Trophoblast cell (in vitro differentiated cells and primary cell): ENCODE data around the gene OR2A12.

Source experiments
- DNase-seq, 2 donors: peaks; one replicate each; pipeline ENCODE4 v3.0.0-alpha.2; 2016
- H2AFZ ChIP-seq: 2 replicates; pipeline ENCODE4 v1.6.1; 2013; ENCODE audit warnings: low read length, moderate library complexity, mild to moderate bottlenecking; ENCODE audit not compliant: insufficient read depth, poor library complexity
- H2AK5ac ChIP-seq: 2 replicates; pipeline ENCODE4 v1.6.1; 2013; ENCODE audit warnings: mild to moderate bottlenecking, low read length
- H2BK120ac ChIP-seq: 2 replicates; pipeline ENCODE4 v1.6.1; 2013; ENCODE audit warnings: low read length, mild to moderate bottlenecking, moderate library complexity; ENCODE audit not compliant: insufficient read depth, poor library complexity
- H2BK12ac ChIP-seq: 2 replicates; pipeline ENCODE4 v1.6.1; 2013; ENCODE audit warnings: mild to moderate bottlenecking, low read length, moderate library complexity
- H2BK5ac ChIP-seq: 2 replicates; pipeline ENCODE4 v1.6.1; 2013; ENCODE audit warnings: low read length, low read depth, moderate library complexity, mild to moderate bottlenecking; ENCODE audit not compliant: poor library complexity
- H3K14ac ChIP-seq: 2 replicates; pipeline ENCODE4 v1.6.1; 2013; ENCODE audit warnings: mild to moderate bottlenecking, low read length
- H3K18ac ChIP-seq: 2 replicates; pipeline ENCODE4 v1.6.1; 2013; ENCODE audit warnings: mild to moderate bottlenecking, low read length
- H3K23ac ChIP-seq: 2 replicates; pipeline ENCODE4 v1.6.1; 2013; ENCODE audit warnings: low read length
- H3K27ac ChIP-seq: 2 replicates; pipeline ENCODE4 v1.5.1; 2013; ENCODE audit warnings: low read depth, mild to moderate bottlenecking, inconsistent platforms, low read length, moderate library complexity
- H3K27me3 ChIP-seq: 2 replicates; pipeline ENCODE4 v1.6.1; 2013; ENCODE audit warnings: inconsistent platforms, mild to moderate bottlenecking, low read length, moderate library complexity; ENCODE audit not compliant: insufficient read depth
- H3K36me3 ChIP-seq, 2 experiments: 1 replicate in 1 of 2; 2 replicates in 1 of 2; pipeline ENCODE4 v1.6.1; 2013; ENCODE audit warnings: low read length in 2 of 2, mild to moderate bottlenecking in 2 of 2, moderate library complexity in 1 of 2; ENCODE audit not compliant: insufficient read depth in 2 of 2, control insufficient read depth in 1 of 2
- H3K4ac ChIP-seq: 2 replicates; pipeline ENCODE4 v1.6.1; 2013; ENCODE audit warnings: low read depth, mild to moderate bottlenecking, low read length, moderate library complexity
- H3K4me1 ChIP-seq, 2 experiments: 1 replicate in 1 of 2; 2 replicates in 1 of 2; pipeline ENCODE4 v1.6.1; 2013; ENCODE audit warnings: low read length in 2 of 2, mild to moderate bottlenecking in 2 of 2, moderate library complexity in 1 of 2; ENCODE audit not compliant: insufficient read depth in 2 of 2, control insufficient read depth in 1 of 2
- H3K4me2 ChIP-seq: 2 replicates; pipeline ENCODE4 v1.6.1; 2013; ENCODE audit warnings: inconsistent platforms, mild to moderate bottlenecking, low read length, moderate library complexity
- H3K4me3 ChIP-seq: 2 replicates; pipeline ENCODE4 v1.5.1; 2013; ENCODE audit warnings: mild to moderate bottlenecking, low read depth, low read length, inconsistent platforms
- H3K79me1 ChIP-seq: one replicate; pipeline ENCODE4 v1.6.1; 2013; ENCODE audit warnings: low read length
- H3K79me2 ChIP-seq: 2 replicates; pipeline ENCODE4 v1.6.1; 2013; ENCODE audit warnings: low read length, mild to moderate bottlenecking; ENCODE audit not compliant: control insufficient read depth, insufficient read depth, poor library complexity
- H3K9ac ChIP-seq: 2 replicates; pipeline ENCODE4 v1.6.1; 2013; ENCODE audit warnings: mild to moderate bottlenecking, low read length
- H3K9me3 ChIP-seq: 2 replicates; pipeline ENCODE4 v1.6.1; 2013; ENCODE audit warnings: low read depth, mild to moderate bottlenecking, control low read depth, inconsistent platforms, low read length; ENCODE audit not compliant: insufficient read depth
- H4K12ac ChIP-seq: 2 replicates; pipeline ENCODE4 v1.6.1; 2013; ENCODE audit warnings: low read depth, mild to moderate bottlenecking, low read length, moderate library complexity
- H4K8ac ChIP-seq: 2 replicates; pipeline ENCODE4 v1.6.1; 2013; ENCODE audit warnings: low read depth, mild to moderate bottlenecking, low read length, moderate library complexity
- H4K91ac ChIP-seq: one replicate; pipeline ENCODE4 v1.6.1; 2013; ENCODE audit warnings: low read depth, mild to moderate bottlenecking, low read length, moderate library complexity
- WGBS: extraction: QIAGEN DNeasy Blood & Tissue Kit; methylation state at CpG from one replicate; pipeline ENCODE4 v1.1.7; 2013; ENCODE audit warnings: missing lambda C conversion rate; ENCODE audit not compliant: insufficient read length, insufficient coverage; ENCODE audit errors: extremely low coverage; 5-methylcytosine and 5-hydroxymethylcytosine counted together

Gene OR2A12

DNA sequence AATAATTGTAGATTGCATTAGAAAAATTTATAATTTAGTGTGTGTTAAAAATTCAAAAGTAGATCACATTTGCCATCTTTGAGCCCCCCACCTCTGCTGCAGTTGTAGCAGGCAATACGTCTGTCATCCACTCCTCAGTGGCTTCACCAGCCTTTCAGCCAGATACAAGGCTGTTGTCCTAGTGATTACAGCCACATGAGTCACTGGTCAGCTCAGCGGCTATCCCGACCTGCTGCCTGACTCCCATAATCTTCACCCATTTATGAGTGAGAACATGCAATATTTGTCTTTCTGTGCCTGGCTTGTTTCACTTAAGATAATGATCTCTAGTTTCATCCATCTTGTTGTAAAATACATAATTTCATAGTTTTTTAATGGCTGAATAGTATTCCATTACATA lies 28.1 kb upstream of the OR2A12 start:
- no peak overlapping the region for H3K14ac ChIP-seq
- no peak overlapping the region for H3K23ac ChIP-seq
- H4K8ac ChIP-seq, result no peak overlapping the region
- H3K27ac ChIP-seq, result no peak overlapping the region
- no peak overlapping the region for H3K4me3 ChIP-seq
- no peaks in the 10 kb centered on the region for H3K27me3 ChIP-seq
- no peak overlapping the region for H4K12ac ChIP-seq
- H3K4ac ChIP-seq, result no peak overlapping the region
- H3K9me3 ChIP-seq, result peaks cover 2% of the 10 kb centered on the region
- H2BK12ac ChIP-seq, result no peak overlapping the region
- no peaks in the 10 kb centered on the region for H3K79me1 ChIP-seq
- no peak overlapping the region for H3K4me2 ChIP-seq
- H4K91ac ChIP-seq, result no peak overlapping the region
- H3K18ac ChIP-seq, result no peak overlapping the region
- H3K79me2 ChIP-seq, result no peaks in the 10 kb centered on the region
- H3K9ac ChIP-seq, result no peak overlapping the region
- H2BK5ac ChIP-seq, result no peak overlapping the region
- no peak overlapping the region for H2AFZ ChIP-seq
- no peak overlapping the region for H2BK120ac ChIP-seq
- no CpG with 5 or more reads among the region's 3 CpGs for WGBS
- H2AK5ac ChIP-seq, result no peak overlapping the region
- H3K4me1 ChIP-seq, result no peaks in the 10 kb centered on the region
- H3K36me3 ChIP-seq, result no peaks in the 10 kb centered on the region
- DNase-seq, result peak; percentile 16 to 24

DNA sequence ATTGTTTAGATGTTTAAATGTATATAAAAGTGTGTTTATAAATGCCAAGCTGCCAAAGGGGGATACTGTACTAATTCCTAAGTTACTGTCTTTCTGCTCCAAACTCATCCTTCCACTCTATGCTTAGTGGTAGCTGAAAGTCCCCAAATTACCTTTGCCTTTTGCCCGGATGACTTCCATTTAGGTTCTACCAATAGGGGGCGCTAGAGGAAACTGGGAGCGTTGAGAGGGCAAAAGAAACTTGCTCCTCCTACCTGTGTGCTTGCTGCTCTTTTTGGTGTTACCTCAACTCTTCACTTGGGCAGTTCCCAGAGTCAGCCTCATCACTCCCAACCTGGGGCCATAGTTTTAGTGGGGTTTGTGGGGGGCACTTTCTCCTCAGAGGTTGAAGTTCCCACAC lies 22.4 kb upstream of the OR2A12 start:
- no peak overlapping the region for H3K14ac ChIP-seq
- no peak overlapping the region for H3K27ac ChIP-seq
- H3K18ac ChIP-seq, result no peak overlapping the region
- no peaks in the 10 kb centered on the region for H3K79me2 ChIP-seq
- H3K23ac ChIP-seq, result no peak overlapping the region
- no peak overlapping the region for H4K12ac ChIP-seq
- H3K4me3 ChIP-seq, result no peak overlapping the region
- H2BK120ac ChIP-seq, result no peak overlapping the region
- H3K9ac ChIP-seq, result no peak overlapping the region
- H2BK12ac ChIP-seq, result no peak overlapping the region
- H2AK5ac ChIP-seq, result no peak overlapping the region
- H4K91ac ChIP-seq, result no peak overlapping the region
- peaks cover 2% of the 10 kb centered on the region for H3K9me3 ChIP-seq
- H3K4ac ChIP-seq, result no peak overlapping the region
- H2BK5ac ChIP-seq, result no peak overlapping the region
- no CpG with 5 or more reads among the region's 3 CpGs for WGBS
- DNase-seq, result peak in 1 of 2 donors; percentile 14
- H3K36me3 ChIP-seq, result no peaks in the 10 kb centered on the region
- H3K27me3 ChIP-seq, result no peaks in the 10 kb centered on the region
- H2AFZ ChIP-seq, result no peak overlapping the region
- no peaks in the 10 kb centered on the region for H3K79me1 ChIP-seq
- H3K4me1 ChIP-seq, result no peaks in the 10 kb centered on the region
- H4K8ac ChIP-seq, result no peak overlapping the region
- H3K4me2 ChIP-seq, result no peak overlapping the region

DNA sequence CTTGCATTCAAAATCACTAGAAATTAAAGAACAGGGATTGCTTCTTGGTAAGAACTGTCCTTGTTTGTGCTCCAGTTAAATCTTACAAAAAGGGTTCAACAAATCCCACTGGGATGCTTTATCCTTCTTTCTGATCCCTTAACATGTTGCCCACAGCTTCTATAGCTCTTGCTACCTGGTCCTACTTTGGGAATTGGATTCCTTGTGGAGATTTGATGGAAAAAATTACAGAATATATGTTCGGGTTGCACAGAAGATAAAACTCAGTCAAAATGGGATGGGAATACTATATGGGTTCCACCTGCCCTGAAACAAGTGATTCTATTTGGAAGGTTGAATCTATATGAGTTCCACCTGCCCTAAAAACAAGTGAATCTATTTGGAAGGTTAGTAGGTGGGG lies 16.6 kb upstream of the OR2A12 start, which contains the start of gene OR2A25:
Gene OR2A25 (plus strand): TSS at position 301 of the 400 bp plus-strand sequence. CDS start 4,409 bp downstream, outside the sequence.
- H3K14ac ChIP-seq, result no peak within 1 kb of the TSS

DNA sequence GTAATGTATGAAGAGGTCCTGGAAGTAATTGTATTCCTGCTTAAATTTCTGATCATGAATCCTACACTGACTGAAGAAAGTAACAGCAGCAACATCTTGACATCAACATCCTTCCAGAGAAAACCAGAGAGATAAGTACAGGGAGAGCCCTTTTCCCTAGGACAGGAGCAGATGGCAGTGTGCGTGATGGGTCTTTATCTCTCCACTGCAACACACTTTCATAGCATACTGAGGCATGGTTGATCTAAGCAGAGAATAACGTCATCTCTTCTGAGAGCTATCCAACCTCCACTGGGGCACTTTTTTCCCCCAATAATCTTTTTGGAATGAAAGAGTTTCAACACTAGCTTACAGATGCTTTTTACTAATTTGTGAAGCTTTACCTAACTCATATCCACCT lies 16.1 kb upstream of the OR2A12 start:
- H3K4me2 ChIP-seq, result no peak overlapping the region
- no peak overlapping the region for H3K18ac ChIP-seq
- H2AK5ac ChIP-seq, result no peak overlapping the region
- H4K91ac ChIP-seq, result no peak overlapping the region
- H3K9ac ChIP-seq, result no peak overlapping the region
- H3K4me3 ChIP-seq, result no peak overlapping the region
- DNase-seq, result no peak
- no peak overlapping the region for H2BK5ac ChIP-seq
- H3K79me2 ChIP-seq, result no peaks in the 10 kb centered on the region
- H2AFZ ChIP-seq, result no peak overlapping the region
- no peak overlapping the region for H3K23ac ChIP-seq
- H2BK12ac ChIP-seq, result no peak overlapping the region
- H2BK120ac ChIP-seq, result no peak overlapping the region
- H3K14ac ChIP-seq, result no peak overlapping the region
- no peak overlapping the region for H4K8ac ChIP-seq
- H4K12ac ChIP-seq, result no peak overlapping the region
- H3K4me1 ChIP-seq, result no peaks in the 10 kb centered on the region
- H3K9me3 ChIP-seq, result no peaks in the 10 kb centered on the region
- no peak overlapping the region for H3K27ac ChIP-seq
- no peaks in the 10 kb centered on the region for H3K27me3 ChIP-seq
- no peaks in the 10 kb centered on the region for H3K36me3 ChIP-seq
- no peak overlapping the region for H3K4ac ChIP-seq
- no CpG with 5 or more reads among the region's 2 CpGs for WGBS
- H3K79me1 ChIP-seq, result no peaks in the 10 kb centered on the region

More for the DNA sequence above, 16.6 kb upstream of the OR2A12 start, which contains the start of gene OR2A25:
- H3K4me3 ChIP-seq, result no peak within 1 kb of the TSS
- H3K27me3 ChIP-seq, result no peaks in the 10 kb centered on the region
- H2BK5ac ChIP-seq, result no peak within 1 kb of the TSS
- no CpG with 5 or more reads among the region's 1 CpG for WGBS
- no peak within 1 kb of the TSS for H4K8ac ChIP-seq
- no peak within 1 kb of the TSS for H2AK5ac ChIP-seq
- DNase-seq, result no peak
- H3K4me1 ChIP-seq, result no peaks in the 10 kb centered on the region
- H3K9me3 ChIP-seq, result no peaks in the 10 kb centered on the region
- no peak within 1 kb of the TSS for H4K12ac ChIP-seq
- H3K79me2 ChIP-seq, result no peaks in the 10 kb centered on the region
- H3K4ac ChIP-seq, result no peak within 1 kb of the TSS
- no peak within 1 kb of the TSS for H2AFZ ChIP-seq
- no peak within 1 kb of the TSS for H3K4me2 ChIP-seq
- H2BK120ac ChIP-seq, result no peak within 1 kb of the TSS
- H3K23ac ChIP-seq, result no peak within 1 kb of the TSS
- H2BK12ac ChIP-seq, result no peak within 1 kb of the TSS
- no peak within 1 kb of the TSS for H4K91ac ChIP-seq
- H3K18ac ChIP-seq, result no peak within 1 kb of the TSS
- no peak within 1 kb of the TSS for H3K9ac ChIP-seq
- H3K79me1 ChIP-seq, result no peaks in the 10 kb centered on the region
- H3K36me3 ChIP-seq, result no peaks in the 10 kb centered on the region
- H3K27ac ChIP-seq, result no peak within 1 kb of the TSS
